HCT116 (cell line): Measurements from ENCODE around the gene NPIPA7. TPM values are rescaled to one million over a fixed set of nuclear protein-coding genes. Genes with fewer than 3 reads are reported as not detected.
"Not testable (repeated sequence)": the region's sequence is repeated elsewhere in the genome, so short reads cannot be mapped to it uniquely, and the experiment has no call there.

Experiments used
- ATAC-seq: fragments of 200-7000 bp; cut with Tn5 transposase; 2 replicates; pipeline ENCODE4 v1.9.1; 2020; ENCODE audit warnings: mild to moderate bottlenecking, moderate library complexity
- BruUV-seq: library from RNA; stranded (reverse); fragments of 400-500 nt; replicated peaks from 2 replicates; lab custom pipeline; 2021; lab: Mats Ljungman, UMichigan
- CTCF ChIA-PET: fragments of 300-600 bp; sonication (Branson Sonifier 250); formaldehyde crosslinking; loops from one replicate; lab custom pipeline; 2021; ENCODE audit warnings: antibody characterized with exemption; lab: Charles Lee
- POLR2A ChIA-PET: fragments of 300-600, 350-600 bp; sonication (Branson Sonifier 250); formaldehyde crosslinking; loops from one replicate; lab custom pipeline; 2021; ENCODE audit warnings: antibody characterized with exemption; lab: Charles Lee
- RAD21 ChIA-PET, 2 experiments: fragments of 300-600 bp; sonication (Branson Sonifier 250); formaldehyde crosslinking; loops; one replicate each; lab custom pipeline; 2023; ENCODE audit warnings: low total read pairs in 2 of 2; ENCODE audit not compliant: uncharacterized antibody in 2 of 2, unreplicated experiment in 2 of 2, low non-redundant PET in 1 of 2; lab: Charles Lee
- DNase-seq: peaks from one replicate; pipeline ENCODE4 v3.0.0-alpha.2; 2010; ENCODE audit warnings: low read depth, low spot score
- H2AFZ ChIP-seq: fragments of 200-600 bp; shearing (Covaris generic), sonication (generic); 2 replicates; pipeline ENCODE4 v1.6.1; 2017; ENCODE audit warnings: low read depth, mixed run types, mixed read lengths, antibody characterized with exemption, low read length; ENCODE audit not compliant: poor library complexity, severe bottlenecking
- H3K27ac ChIP-seq: 2 replicates; pipeline ENCODE4 v1.5.1; 2012; ENCODE audit warnings: low read depth, low read length
- H3K27me3 ChIP-seq: fragments of 200-600 bp; sonication (generic); 2 replicates; pipeline ENCODE4 v1.6.1; 2016; ENCODE audit warnings: mixed run types, low read length, mixed read lengths; ENCODE audit not compliant: insufficient read depth
- H3K36me3 ChIP-seq, 2 experiments: fragments of 200-500 bp in 1 of 2; fragments of 200-600 bp in 1 of 2; sonication (Bioruptor generic) in 1 of 2; sonication (generic) in 1 of 2; 2 replicates each; pipeline versions ENCODE4 v1.5.1 to v1.6.1; 2014 to 2016; ENCODE audit warnings: low read length in 2 of 2, inconsistent platforms in 1 of 2, mixed read lengths in 1 of 2, mixed run types in 1 of 2; ENCODE audit not compliant: insufficient read depth in 2 of 2, control insufficient read depth in 1 of 2
- H3K4me1 ChIP-seq, 2 experiments: fragments of 200-600 bp in 1 of 2; sonication (generic) in 1 of 2; 2 replicates each; pipeline versions ENCODE4 v1.5.1 to v1.6.1; 2012 to 2017; ENCODE audit warnings: low read length in 2 of 2, inconsistent platforms in 1 of 2, mild to moderate bottlenecking in 1 of 2, mixed read lengths in 1 of 2, mixed run types in 1 of 2, moderate library complexity in 1 of 2; ENCODE audit not compliant: insufficient read depth in 2 of 2, control insufficient read depth in 1 of 2
- H3K4me2 ChIP-seq: fragments of 200-600 bp; sonication (generic); 2 replicates; pipeline ENCODE4 v1.6.1; 2017; ENCODE audit warnings: mixed run types, low read length, mixed read lengths
- H3K4me3 ChIP-seq, 2 experiments: fragments of 200-600 bp in 1 of 2; sonication (generic) in 1 of 2; replicated peaks in 1 of 2; 2 replicates each; pipeline ENCODE4 v1.5.1; 2011 to 2016; ENCODE audit warnings: low read length in 2 of 2, control low read depth in 1 of 2, low read depth in 1 of 2, mild to moderate bottlenecking in 1 of 2, mixed read lengths in 1 of 2, mixed run types in 1 of 2
- H3K79me2 ChIP-seq: fragments of 200-600 bp; sonication (generic); 2 replicates; pipeline ENCODE4 v1.6.1; 2017; ENCODE audit warnings: mild to moderate bottlenecking, mixed run types, low read length, moderate library complexity, mixed read lengths; ENCODE audit not compliant: insufficient read depth
- H3K9ac ChIP-seq: fragments of 200-600 bp; sonication (generic); 2 replicates; pipeline ENCODE4 v1.6.1; 2016; ENCODE audit warnings: low read length, mixed read lengths
- H3K9me2 ChIP-seq: fragments of 200-600 bp; sonication (generic), shearing (Covaris generic); 2 replicates; pipeline ENCODE4 v1.6.1; 2017; ENCODE audit warnings: mixed run types, mild to moderate bottlenecking, moderate library complexity; ENCODE audit not compliant: insufficient read depth
- H3K9me3 ChIP-seq, 2 experiments: fragments of 200-500 bp in 1 of 2; fragments of 200-600 bp in 1 of 2; sonication (Bioruptor generic) in 1 of 2; sonication (generic) in 1 of 2; 2 replicates each; pipeline ENCODE4 v1.6.1; 2014 to 2017; ENCODE audit warnings: low read length in 2 of 2, mixed read lengths in 2 of 2, inconsistent platforms in 1 of 2, low read depth in 1 of 2, mild to moderate bottlenecking in 1 of 2, mixed run types in 1 of 2, moderate library complexity in 1 of 2; ENCODE audit not compliant: control insufficient read depth in 1 of 2, insufficient read depth in 1 of 2
- H4K20me1 ChIP-seq: fragments of 200-600 bp; sonication (generic), shearing (Covaris generic); 2 replicates; pipeline ENCODE4 v1.6.1; 2017; ENCODE audit warnings: mixed run types, mild to moderate bottlenecking, moderate library complexity; ENCODE audit not compliant: insufficient read depth
- intact Hi-C: fragments of 100-400 bp; cut with micrococcal nuclease; formaldehyde crosslinking; loops from 2 replicates; pipeline ENCODE4 v1.10.0; 2022
- total RNA-seq: library from RNA; stranded (reverse); gene quantifications from one replicate; pipeline ENCODE4 v1.2.1, GENCODE V29; 2021; ENCODE audit not compliant: unreplicated experiment

Gene NPIPA7
- total RNA-seq, 1 experiment from 2014 or later: 4.5 TPM

DNA sequence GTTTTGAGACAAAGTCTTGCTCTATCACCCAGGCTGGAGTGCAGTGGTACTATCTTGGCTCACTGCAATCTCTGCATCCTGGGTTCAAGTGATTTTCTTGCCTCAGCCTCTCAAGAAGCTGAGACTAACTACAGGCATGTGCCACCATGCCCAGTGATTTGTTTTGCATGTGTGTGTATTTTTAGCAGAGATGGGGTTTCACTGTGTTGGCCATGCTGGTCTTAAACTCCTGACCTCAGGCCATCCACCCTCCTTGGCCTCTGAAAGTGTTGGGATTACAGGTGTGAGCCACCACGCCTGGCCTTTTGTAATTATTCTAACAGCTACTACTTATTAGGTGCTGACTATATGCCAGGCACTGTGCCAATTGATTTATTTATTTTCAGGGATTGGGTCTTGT lies 25.3 kb downstream of the NPIPA7 start:
- H3K9me3 ChIP-seq, H3K4me3 ChIP-seq, H3K27me3 ChIP-seq, H3K9me2 ChIP-seq, POLR2A ChIA-PET, DNase-seq, H3K4me2 ChIP-seq, RAD21 ChIA-PET, H4K20me1 ChIP-seq, H3K4me1 ChIP-seq, intact Hi-C loops, BruUV-seq, H2AFZ ChIP-seq, ATAC-seq, H3K36me3 ChIP-seq, CTCF ChIA-PET, H3K27ac ChIP-seq, H3K9ac ChIP-seq, H3K79me2 ChIP-seq: not testable (repeated sequence)

DNA sequence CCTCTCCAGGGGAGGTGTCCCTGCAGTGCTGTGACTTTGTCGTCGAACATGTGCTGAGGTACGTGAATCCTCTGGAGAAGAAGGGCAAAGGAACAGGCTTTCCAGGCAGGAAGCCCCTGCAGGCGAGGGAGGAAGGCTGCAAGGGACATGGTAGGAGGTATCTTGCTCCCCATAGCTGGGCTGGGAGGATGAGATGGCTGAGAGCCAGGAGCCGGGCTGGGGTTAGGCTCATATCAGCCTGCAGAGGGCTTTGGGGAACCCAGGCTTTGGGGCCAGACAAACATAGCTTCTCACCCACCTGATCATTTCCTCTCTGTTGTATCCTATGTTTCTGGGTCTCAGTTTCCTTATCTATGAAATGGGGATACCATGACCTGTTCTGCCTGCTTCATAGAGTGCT lies 26.5 kb downstream of the NPIPA7 start:
- H3K4me3 ChIP-seq, POLR2A ChIA-PET, intact Hi-C loops, H3K79me2 ChIP-seq, H4K20me1 ChIP-seq, DNase-seq, H3K9me2 ChIP-seq, CTCF ChIA-PET, H3K9me3 ChIP-seq, RAD21 ChIA-PET, H3K27me3 ChIP-seq, H3K36me3 ChIP-seq, H3K4me2 ChIP-seq, H3K9ac ChIP-seq, H3K4me1 ChIP-seq, H2AFZ ChIP-seq, BruUV-seq, H3K27ac ChIP-seq: not testable (repeated sequence)
- peak; percentile 73 for ATAC-seq

DNA sequence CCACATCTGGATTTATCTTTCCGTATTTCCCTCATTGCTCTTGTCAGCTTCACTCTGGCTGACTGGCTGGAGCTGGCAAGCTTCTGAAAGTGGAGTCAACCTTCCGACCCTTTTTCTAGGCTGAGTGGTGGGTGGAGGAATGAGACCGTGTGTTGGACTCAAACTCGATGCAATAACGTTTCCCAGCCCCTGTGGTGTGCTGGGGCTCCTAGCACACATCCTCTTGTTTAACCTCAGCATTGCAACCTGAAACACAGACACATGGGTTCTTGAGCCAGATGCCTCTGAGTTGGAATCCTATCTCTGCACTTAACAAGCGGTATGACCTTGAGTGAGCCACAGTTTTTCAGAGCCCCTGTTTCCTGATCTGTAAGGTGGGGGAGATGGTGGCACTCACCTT lies 29.5 kb downstream of the NPIPA7 start:
- H3K27ac ChIP-seq, H3K4me1 ChIP-seq, POLR2A ChIA-PET, CTCF ChIA-PET, H3K4me2 ChIP-seq, H3K9me3 ChIP-seq, H2AFZ ChIP-seq, ATAC-seq, RAD21 ChIA-PET, H3K79me2 ChIP-seq, H3K4me3 ChIP-seq, H4K20me1 ChIP-seq, intact Hi-C loops, H3K9me2 ChIP-seq, DNase-seq, BruUV-seq, H3K36me3 ChIP-seq, H3K27me3 ChIP-seq, H3K9ac ChIP-seq: not testable (repeated sequence)

DNA sequence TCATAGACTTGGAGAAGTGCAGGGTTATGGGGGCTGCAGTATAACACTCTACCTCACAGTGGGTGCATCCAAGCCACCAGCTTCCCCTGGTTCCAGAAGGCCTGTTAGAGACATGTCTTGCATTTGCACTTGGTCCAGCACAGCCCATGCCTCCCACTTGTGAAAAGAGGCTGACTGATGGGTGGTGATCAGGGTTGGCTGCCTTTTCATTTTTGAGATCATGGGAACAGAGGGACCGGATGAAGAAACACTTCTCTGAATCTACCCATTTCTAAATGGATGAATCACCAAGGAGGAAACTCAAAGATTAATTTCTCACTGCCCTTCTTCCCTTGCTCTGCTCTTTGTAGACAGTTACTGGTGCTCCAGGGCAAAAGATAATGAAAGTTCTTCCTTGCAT lies 34.8 kb downstream of the NPIPA7 start:
- H3K9ac ChIP-seq, BruUV-seq, DNase-seq, H3K4me3 ChIP-seq, CTCF ChIA-PET, ATAC-seq, RAD21 ChIA-PET, H3K9me3 ChIP-seq, POLR2A ChIA-PET, intact Hi-C loops, H3K27me3 ChIP-seq, H3K79me2 ChIP-seq, H3K4me1 ChIP-seq, H4K20me1 ChIP-seq, H2AFZ ChIP-seq, H3K36me3 ChIP-seq, H3K9me2 ChIP-seq, H3K4me2 ChIP-seq, H3K27ac ChIP-seq: not testable (repeated sequence)

DNA sequence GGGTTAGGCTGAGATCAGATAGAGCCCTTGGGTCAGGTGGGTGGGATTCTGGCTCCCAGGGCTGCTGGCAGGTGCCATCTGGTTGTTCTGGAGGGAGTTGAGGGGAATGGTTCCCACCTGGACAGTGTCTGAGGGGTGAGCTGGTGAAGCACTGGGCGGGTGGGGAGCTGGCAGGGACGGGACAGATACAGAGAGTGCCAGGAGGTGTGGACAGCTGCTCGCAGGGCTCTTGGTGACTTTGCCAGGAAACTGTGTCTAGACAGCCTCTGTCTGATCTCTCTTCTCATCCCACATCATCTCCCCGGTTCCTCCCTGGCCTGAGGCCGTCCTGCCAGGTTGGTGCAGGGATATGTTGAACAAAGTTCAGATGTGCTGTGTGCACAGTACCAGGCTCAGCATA lies 38.1 kb downstream of the NPIPA7 start:
- H3K36me3 ChIP-seq, H3K27ac ChIP-seq, H3K4me1 ChIP-seq, H3K9ac ChIP-seq, H3K79me2 ChIP-seq, H3K27me3 ChIP-seq, RAD21 ChIA-PET, H2AFZ ChIP-seq, H3K4me3 ChIP-seq, H3K9me3 ChIP-seq, H4K20me1 ChIP-seq, BruUV-seq, DNase-seq, intact Hi-C loops, ATAC-seq, H3K9me2 ChIP-seq, POLR2A ChIA-PET, H3K4me2 ChIP-seq, CTCF ChIA-PET: not testable (repeated sequence)
